K562 (cell line): ENCODE measurements around the gene GALK2.

Source experiments
- CBX2 ChIP-seq: fragments of 200-600 bp; sonication (generic); IDR thresholded peaks from one replicate; pipeline ENCODE4 v1.6.1; 2012; ENCODE audit warnings: mild to moderate bottlenecking, low read length, inconsistent platforms; ENCODE audit not compliant: insufficient read depth, poor library complexity, severe bottlenecking
- CTCF ChIP-seq, 3 experiments: IDR thresholded peaks in 2 of 3; conservative IDR thresholded peaks in 1 of 3; 2 replicates each; pipeline ENCODE4 v1.5.1; 2011 to 2012; ENCODE audit warnings: low read length in 3 of 3, mild to moderate bottlenecking in 3 of 3, control low read depth in 2 of 3, improper control_type of control experiment in 1 of 3, inconsistent platforms in 1 of 3, low read depth in 1 of 3, mixed read lengths in 1 of 3, moderate library complexity in 1 of 3; ENCODE audit not compliant: insufficient read depth in 2 of 3
- EGR1 ChIP-seq: fragments of 450-650 bp; conservative IDR thresholded peaks from 2 replicates; pipeline ENCODE4 v1.6.1; 2017; ENCODE audit warnings: mild to moderate bottlenecking
- GTF2A2 ChIP-seq: IDR thresholded peaks from 2 replicates; pipeline ENCODE4 v1.6.1; 2016; ENCODE audit warnings: mild to moderate bottlenecking, missing genetic modification characterization, missing compliant biosample characterization
- MAFK ChIP-seq: IDR thresholded peaks from 2 replicates; pipeline ENCODE4 v1.6.1; 2011; ENCODE audit warnings: low read length, improper control_type of control experiment
- MYC ChIP-seq, 2 experiments: fragments of 250-450 bp in 1 of 2; sonication (Bioruptor Pico) in 1 of 2; IDR thresholded peaks; 2 replicates each; pipeline versions ENCODE4 v1.5.1 to v1.6.1; 2012 to 2021; ENCODE audit warnings: low read depth in 2 of 2, borderline replicate concordance in 1 of 2, improper control_type of control experiment in 1 of 2, low read length in 1 of 2, mild to moderate bottlenecking in 1 of 2, moderate library complexity in 1 of 2
- NCOA1 ChIP-seq: fragments of 450-650 bp; IDR thresholded peaks from 2 replicates; pipeline ENCODE4 v1.6.1; 2016; ENCODE audit warnings: low read depth
- POLR2A ChIP-seq: fragments of 450-650 bp; conservative IDR thresholded peaks from 2 replicates; pipeline ENCODE4 v1.6.1; 2016
- RB1 ChIP-seq: fragments of 450-650 bp; IDR thresholded peaks from 2 replicates; pipeline ENCODE4 v1.6.1; 2017; ENCODE audit warnings: low read depth, mild to moderate bottlenecking
- TCF7L2 ChIP-seq: fragments of 150-350 bp; IDR thresholded peaks from 2 replicates; pipeline ENCODE4 v1.6.1; 2016; ENCODE audit warnings: low read depth, mild to moderate bottlenecking, low read length, moderate library complexity
- ZMIZ1 ChIP-seq, 2 experiments: fragments of 150-350 bp in 1 of 2; IDR thresholded peaks; 2 replicates each; pipeline ENCODE4 v1.6.1; 2012 to 2016; ENCODE audit warnings: low read depth in 2 of 2, low read length in 2 of 2, mild to moderate bottlenecking in 1 of 2, moderate library complexity in 1 of 2
- ZNF263 ChIP-seq: sonication (generic); formaldehyde crosslinking; IDR thresholded peaks from 2 replicates; pipeline ENCODE4 v1.8.0; 2022; ENCODE audit warnings: mild to moderate bottlenecking, missing genetic modification reagents, borderline replicate concordance

GRCh38 chr15:49227602-49228001 is 57.6 kb downstream of the GALK2 start:
- TF ChIP-seq TCF7L2 (no peak), POLR2A (no peak), CTCF (IDR thresholded peaks at IDR 0.05 in 2 of 3, conservative IDR thresholded peaks at IDR 0.05 in 1 of 3; ENCODE audit: insufficient read depth in 2 of 3, low read depth in 1 of 3, low read length in 3 of 3) (no peak), MAFK (no peak), GTF2A2 (tag) (no peak), ZNF263 (CRISPR knock-in tag) (no peak), EGR1 (no peak), RB1 (no peak), MYC (IDR thresholded peaks at IDR 0.05; ENCODE audit: low read depth, low read length) (no peak), MYC (CRISPR knock-in tag; IDR thresholded peaks at IDR 0.05; ENCODE audit: borderline replicate concordance, low read depth) (no peak), CBX2 (no peak), NCOA1 (no peak), ZMIZ1 (IDR thresholded peaks at IDR 0.05; ENCODE audit: low read depth in 2 of 2, low read length in 2 of 2) (no peak)
